Fibroblast of the aortic adventitia (primary cell): ENCODE data around the gene LRRC28. TPM values are rescaled to one million over a fixed set of nuclear protein-coding genes. Genes with fewer than 3 reads are reported as not detected.
A peak's percentile ranks its signal among the peaks of the same experiment; 100 is the strongest.

Experiments used
- DNase-seq: peaks from one replicate; pipeline ENCODE4 v3.0.0-alpha.2; 2010; ENCODE audit warnings: low read depth
- H3K4me3 ChIP-seq: 2 replicates; pipeline ENCODE4 v1.5.1; 2011; ENCODE audit warnings: low read depth, mild to moderate bottlenecking, control low read depth, low read length, moderate library complexity
- total RNA-seq: library from RNA; depleted of rRNA; stranded (reverse); fragments of >200 nt; gene quantifications from 2 replicates; pipeline ENCODE4 v1.2.3, GENCODE V29; 2012; ENCODE audit warnings: low replicate concordance
- TF ChIP-seq, protein P1 (sequence below): IDR thresholded peaks from 2 replicates; pipeline ENCODE4 v1.5.1; 2011; ENCODE audit warnings: mild to moderate bottlenecking, low read length, control low read depth, inconsistent platforms; ENCODE audit not compliant: insufficient read depth

The LRRC28 gene
- total RNA-seq, 1 donor: 28.0 TPM

GRCh38 chr15:99248000-99248715 lies 3.1 kb upstream of the LRRC28 start:
- DNase-seq: no peak
- TF ChIP-seq, protein P1, sequence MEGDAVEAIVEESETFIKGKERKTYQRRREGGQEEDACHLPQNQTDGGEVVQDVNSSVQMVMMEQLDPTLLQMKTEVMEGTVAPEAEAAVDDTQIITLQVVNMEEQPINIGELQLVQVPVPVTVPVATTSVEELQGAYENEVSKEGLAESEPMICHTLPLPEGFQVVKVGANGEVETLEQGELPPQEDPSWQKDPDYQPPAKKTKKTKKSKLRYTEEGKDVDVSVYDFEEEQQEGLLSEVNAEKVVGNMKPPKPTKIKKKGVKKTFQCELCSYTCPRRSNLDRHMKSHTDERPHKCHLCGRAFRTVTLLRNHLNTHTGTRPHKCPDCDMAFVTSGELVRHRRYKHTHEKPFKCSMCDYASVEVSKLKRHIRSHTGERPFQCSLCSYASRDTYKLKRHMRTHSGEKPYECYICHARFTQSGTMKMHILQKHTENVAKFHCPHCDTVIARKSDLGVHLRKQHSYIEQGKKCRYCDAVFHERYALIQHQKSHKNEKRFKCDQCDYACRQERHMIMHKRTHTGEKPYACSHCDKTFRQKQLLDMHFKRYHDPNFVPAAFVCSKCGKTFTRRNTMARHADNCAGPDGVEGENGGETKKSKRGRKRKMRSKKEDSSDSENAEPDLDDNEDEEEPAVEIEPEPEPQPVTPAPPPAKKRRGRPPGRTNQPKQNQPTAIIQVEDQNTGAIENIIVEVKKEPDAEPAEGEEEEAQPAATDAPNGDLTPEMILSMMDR: no peak

DNA sequence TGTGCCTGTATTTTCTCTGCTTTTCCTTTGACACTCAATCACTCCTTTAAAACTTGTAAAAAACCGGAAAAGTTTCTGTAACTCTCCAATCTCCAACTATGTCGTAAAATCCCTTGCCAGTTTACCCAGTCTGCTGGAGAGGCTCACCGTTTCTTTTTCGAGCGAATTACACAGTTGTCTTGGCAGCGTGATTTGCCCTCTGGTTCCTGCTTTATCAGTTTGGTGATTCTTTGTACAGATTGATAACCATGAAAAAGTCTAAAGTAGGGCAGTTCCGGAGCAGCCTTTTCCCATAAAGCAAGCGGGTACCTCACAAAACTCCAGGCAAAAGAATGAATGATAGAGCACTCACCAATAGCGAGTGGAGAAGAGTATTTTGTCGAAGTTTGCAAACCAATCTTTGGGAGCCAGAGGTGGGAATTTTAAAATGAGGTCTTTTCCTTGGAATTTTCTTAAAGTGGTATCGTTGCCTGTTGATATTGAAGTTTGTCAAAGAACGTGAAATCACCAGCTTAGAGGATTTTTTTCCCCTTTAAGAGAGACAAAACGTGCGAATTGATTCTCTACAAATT lies 1.9 kb upstream of the LRRC28 start, which contains the start of gene TTC23:
Gene TTC23, minus strand, starts transcription at position 312 of the 572 bp plus-strand sequence. CDS start 20,869 bp downstream, outside the sequence.
- DNase-seq: peak; percentile 92
- peak within 1 kb of the TSS; percentile 89 for H3K4me3 ChIP-seq
- TF ChIP-seq, protein P1: no peak

More at GRCh38 chr15:99248000-99248715, 3.1 kb upstream of the LRRC28 start:
- peak overlapping the region; percentile 78 for H3K4me3 ChIP-seq

DNA sequence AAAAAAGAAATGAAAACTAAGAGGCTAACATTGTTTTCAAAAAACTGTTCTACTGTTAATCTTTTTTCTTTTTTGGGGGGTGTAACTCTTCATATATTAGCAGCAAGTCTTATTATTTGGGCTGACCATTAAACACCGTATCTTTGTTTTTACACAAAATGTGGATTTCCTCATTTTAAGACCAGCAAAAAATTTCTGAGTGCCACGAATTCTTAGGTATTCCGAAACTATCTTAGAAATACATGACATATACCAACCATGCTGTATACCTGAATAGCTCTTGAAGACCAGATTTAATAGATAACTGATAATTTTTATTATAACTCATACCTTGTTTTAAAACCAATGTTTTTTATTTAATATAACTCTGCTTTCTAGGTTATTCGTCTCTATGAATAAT lies 1.3 kb upstream of the LRRC28 start:
- DNase-seq: no peak
- H3K4me3 ChIP-seq: peak overlapping the region; percentile 89
- TF ChIP-seq, protein P1: no peak

DNA sequence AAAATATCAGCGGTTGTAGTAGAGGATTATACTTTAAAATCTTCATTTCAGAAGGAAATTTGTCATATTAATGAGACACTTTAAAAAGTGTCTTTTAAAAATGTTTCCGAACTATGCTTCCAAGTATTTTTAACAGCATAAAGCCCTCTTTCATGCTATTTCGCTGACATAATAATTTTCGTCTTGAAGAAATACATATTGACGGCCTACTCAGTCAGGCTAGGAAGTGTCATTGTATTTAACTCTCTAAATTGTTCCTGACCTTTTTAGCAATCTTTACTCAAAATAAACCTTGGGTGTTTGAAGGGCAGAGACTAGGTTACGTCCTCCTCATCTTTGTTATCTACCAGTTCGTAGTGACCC lies 806 bp upstream of the LRRC28 start:
- TF ChIP-seq, protein P1: no peak
- no peak for DNase-seq
- peak overlapping the region; percentile 89 for H3K4me3 ChIP-seq

DNA sequence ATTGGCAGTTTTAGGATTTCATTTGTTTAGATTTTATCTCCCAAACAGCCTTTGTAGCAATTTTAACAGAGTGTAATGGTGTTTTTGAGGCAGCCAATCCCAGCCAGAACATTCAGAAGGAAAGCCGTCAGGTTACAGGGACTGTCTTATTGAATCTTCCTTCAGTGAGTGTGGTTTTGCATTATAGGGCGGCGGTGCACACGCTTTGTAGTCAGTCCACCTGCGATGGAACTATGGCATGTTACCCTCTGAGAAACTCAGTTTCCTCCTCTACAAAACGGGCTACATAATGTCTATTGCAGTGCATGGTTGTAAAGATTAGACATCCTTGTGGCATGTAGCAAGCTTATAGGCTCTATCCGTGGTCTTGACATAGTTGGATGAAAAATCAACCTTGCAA lies 1.0 kb downstream of the LRRC28 start:
- peak; percentile 1 for DNase-seq
- TF ChIP-seq, protein P1: no peak
- peak overlapping the region; percentile 75 for H3K4me3 ChIP-seq

DNA sequence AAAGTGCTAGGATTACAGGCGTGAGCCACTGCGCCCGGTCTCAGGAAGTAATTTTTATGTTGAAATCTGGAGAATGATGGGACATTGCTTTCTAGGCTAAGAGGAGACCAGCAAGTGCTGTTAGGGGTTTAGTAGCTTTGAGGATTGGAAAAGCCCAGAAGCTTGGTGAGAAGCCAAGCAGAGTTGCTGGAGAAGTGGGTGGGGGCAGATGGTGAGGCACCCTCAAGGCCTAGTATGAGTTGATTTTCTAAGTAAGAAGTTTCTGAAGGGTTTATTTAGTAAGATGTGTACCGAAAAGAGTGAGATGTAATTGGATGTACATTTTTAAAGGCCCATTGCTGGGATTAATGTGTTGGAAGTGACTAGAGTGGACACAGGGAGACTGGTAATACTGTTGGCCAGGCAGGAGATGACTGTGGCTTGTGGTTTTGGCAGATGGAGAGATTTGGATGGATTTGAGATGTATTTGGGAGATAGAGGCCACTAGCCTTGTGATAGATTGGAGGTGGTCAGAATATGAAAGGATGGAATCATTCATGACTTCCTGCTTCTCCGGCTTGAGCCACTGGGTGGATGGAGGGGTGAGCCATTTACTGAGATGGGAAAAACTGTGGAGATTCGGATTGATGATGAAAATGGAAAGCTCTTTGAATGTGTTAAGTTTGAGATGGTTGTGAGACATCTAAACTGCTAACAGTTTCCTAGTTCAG lies 2.3 kb downstream of the LRRC28 start:
- peak; percentile 80 for DNase-seq
- H3K4me3 ChIP-seq: peak overlapping the region; percentile 7

More for the DNA sequence above, 2.3 kb downstream of the LRRC28 start:
- TF ChIP-seq, protein P1: peak; percentile 35
